AG09309 (cell line): ENCODE measurements around the gene ATF7.

Experiments used
- DNase-seq: peaks from one replicate; pipeline ENCODE4 v3.0.0-alpha.2; 2010; ENCODE audit warnings: low read depth
- H3K4me3 ChIP-seq: 2 replicates; pipeline ENCODE4 v1.5.1; 2011; ENCODE audit warnings: mild to moderate bottlenecking, low read depth, low read length, moderate library complexity; ENCODE audit not compliant: control insufficient read depth
- CTCF ChIP-seq: IDR thresholded peaks from 2 replicates; pipeline ENCODE4 v1.5.1; 2011; ENCODE audit warnings: mild to moderate bottlenecking, low read depth, low read length, inconsistent platforms; ENCODE audit not compliant: insufficient read depth, control insufficient read depth; ENCODE audit errors: missing control alignments

Gene ATF7

GRCh38 chr12:53507603-53507885 lies 118.6 kb downstream of the ATF7 start:
- TF ChIP-seq CTCF, result no peak
- H3K4me3 ChIP-seq, result no peak overlapping the region
- no peak for DNase-seq

- TF ChIP-seq CTCF, result no peak
- no peak within 1 kb of the TSS for H3K4me3 ChIP-seq
- no peak for DNase-seq
These were observed 119.1 kb downstream of the ATF7 start, which contains the start of gene NPFF for GRCh38 chr12:53506881-53507602. Gene NPFF, minus strand, starts transcription at chr12:53507484. Its CDS starts 10 bp downstream, at chr12:53507474.

GRCh38 chr12:53506450-53506785 lies 119.8 kb downstream of the ATF7 start:
- TF ChIP-seq CTCF, result peak; percentile 2
- H3K4me3 ChIP-seq, result no peak overlapping the region
- DNase-seq, result no peak

GRCh38 chr12:53505555-53506449 lies 120.4 kb downstream of the ATF7 start:
- no peak overlapping the region for H3K4me3 ChIP-seq
- no peak for DNase-seq
- TF ChIP-seq CTCF, result no peak

GRCh38 chr12:53505086-53505485 lies 121.1 kb downstream of the ATF7 start:
- no peak for TF ChIP-seq CTCF
- no peak for DNase-seq
- no peak overlapping the region for H3K4me3 ChIP-seq

GRCh38 chr12:53504004-53504920 lies 121.9 kb downstream of the ATF7 start:
- no peak overlapping the region for H3K4me3 ChIP-seq
- no peak for DNase-seq
- peak; percentile 6 for TF ChIP-seq CTCF
